HG03108 (cell line): ENCODE data around the gene CIDEC.

ENCODE experiments used
- ATAC-seq: cut with Tn5 transposase; IDR thresholded peaks from one replicate; pipeline ENCODE4 v1.9.1; 2021; ENCODE audit warnings: moderate library complexity; ENCODE audit not compliant: unreplicated experiment

Gene CIDEC

GRCh38 chr3:9817436-9817835 lies 62.6 kb downstream of the CIDEC start:
- ATAC-seq = no peak
